Gastrocnemius medialis (tissue), 4 donors: ENCODE data around the gene SPON2. TPM values are rescaled to one million over a fixed set of nuclear protein-coding genes. Genes with fewer than 3 reads are reported as not detected.

ENCODE experiments used
- ATAC-seq, 2 donors: fragments of 150-250 bp; one replicate each; pipeline ENCODE4 v1.9.1; 2016
- DNase-seq, 2 donors: peaks; one replicate each; pipeline ENCODE4 v3.0.0-alpha.2; 2019
- H3K27ac ChIP-seq, 4 donors: fragments of 200-600 bp; sonication (generic); 1 replicate in 1 of 4; 2 replicates in 3 of 4; pipeline ENCODE4 v1.5.1; 2016 to 2018; ENCODE audit warnings: mild to moderate bottlenecking in 2 of 4, moderate library complexity in 1 of 4
- H3K27me3 ChIP-seq, 3 donors: fragments of 200-600 bp; sonication (generic) in 2 of 3; 1 replicate in 1 of 3; 2 replicates in 2 of 3; pipeline versions ENCODE4 v1.5.1 to v1.6.0; 2016 to 2019; ENCODE audit warnings: mild to moderate bottlenecking in 1 of 3, moderate library complexity in 1 of 3
- H3K36me3 ChIP-seq, 2 donors: fragments of 200-600 bp; sonication (generic) in 1 of 2; one replicate each; pipeline ENCODE4 v1.5.1; 2017 to 2018
- H3K4me1 ChIP-seq, 2 donors: fragments of 200-600 bp; sonication (generic) in 1 of 2; one replicate each; pipeline ENCODE4 v1.5.1; 2016 to 2017; ENCODE audit warnings: mild to moderate bottlenecking in 2 of 2
- H3K4me3 ChIP-seq, 4 donors: fragments of 200-600 bp; sonication (generic) in 3 of 4; 1 replicate in 1 of 4; 2 replicates in 3 of 4; pipeline ENCODE4 v1.5.1; 2016 to 2019; ENCODE audit warnings: mild to moderate bottlenecking in 2 of 4
- H3K9me3 ChIP-seq, 3 donors: fragments of 200-600 bp; sonication (generic) in 2 of 3; 1 replicate in 1 of 3; 2 replicates in 2 of 3; pipeline ENCODE4 v1.5.1; 2016 to 2019
- POLR2A ChIP-seq, 2 donors: fragments of 450-650 bp; IDR thresholded peaks; one replicate each; pipeline ENCODE4 v1.6.1; 2017; ENCODE audit warnings: antibody characterized with exemption in 2 of 2, mild to moderate bottlenecking in 2 of 2, moderate library complexity in 2 of 2
- in situ Hi-C, 4 donors: fragments of 200-750 bp; cut with MboI; loops; one replicate each; pipeline versions ENCODE4 v1.15.0 to v1.8.0; 2017; ENCODE audit warnings: low sequenced_read_pairs in 4 of 4
- intact Hi-C: fragments of 100-400 bp; cut with DNase I; formaldehyde crosslinking; loops from one replicate; pipeline ENCODE4 v1.15.1; 2023; ENCODE audit warnings: low total_unique reads
- total RNA-seq, 4 donors: library from RNA; depleted of rRNA; stranded (reverse); fragments of >200 nt; gene quantifications; one replicate each; pipeline versions ENCODE4 v1.1.0 to v1.2.3, GENCODE V29; 2016
- TF ChIP-seq, protein P1 (sequence below), 5 experiments: fragments of 450-650 bp in 3 of 5; fragments of 200-600 bp in 2 of 5; sonication (generic) in 2 of 5; IDR thresholded peaks in 4 of 5; conservative IDR thresholded peaks in 1 of 5; 1 replicate in 4 of 5; 2 replicates in 1 of 5; pipeline ENCODE4 v1.5.1; 2016 to 2019; ENCODE audit warnings: antibody characterized with exemption in 5 of 5, mild to moderate bottlenecking in 3 of 5, moderate library complexity in 3 of 5

Gene SPON2
- total RNA-seq, 4 donors from 2014 or later, result 5.0 to 8.9 (median 5.2) TPM

DNA sequence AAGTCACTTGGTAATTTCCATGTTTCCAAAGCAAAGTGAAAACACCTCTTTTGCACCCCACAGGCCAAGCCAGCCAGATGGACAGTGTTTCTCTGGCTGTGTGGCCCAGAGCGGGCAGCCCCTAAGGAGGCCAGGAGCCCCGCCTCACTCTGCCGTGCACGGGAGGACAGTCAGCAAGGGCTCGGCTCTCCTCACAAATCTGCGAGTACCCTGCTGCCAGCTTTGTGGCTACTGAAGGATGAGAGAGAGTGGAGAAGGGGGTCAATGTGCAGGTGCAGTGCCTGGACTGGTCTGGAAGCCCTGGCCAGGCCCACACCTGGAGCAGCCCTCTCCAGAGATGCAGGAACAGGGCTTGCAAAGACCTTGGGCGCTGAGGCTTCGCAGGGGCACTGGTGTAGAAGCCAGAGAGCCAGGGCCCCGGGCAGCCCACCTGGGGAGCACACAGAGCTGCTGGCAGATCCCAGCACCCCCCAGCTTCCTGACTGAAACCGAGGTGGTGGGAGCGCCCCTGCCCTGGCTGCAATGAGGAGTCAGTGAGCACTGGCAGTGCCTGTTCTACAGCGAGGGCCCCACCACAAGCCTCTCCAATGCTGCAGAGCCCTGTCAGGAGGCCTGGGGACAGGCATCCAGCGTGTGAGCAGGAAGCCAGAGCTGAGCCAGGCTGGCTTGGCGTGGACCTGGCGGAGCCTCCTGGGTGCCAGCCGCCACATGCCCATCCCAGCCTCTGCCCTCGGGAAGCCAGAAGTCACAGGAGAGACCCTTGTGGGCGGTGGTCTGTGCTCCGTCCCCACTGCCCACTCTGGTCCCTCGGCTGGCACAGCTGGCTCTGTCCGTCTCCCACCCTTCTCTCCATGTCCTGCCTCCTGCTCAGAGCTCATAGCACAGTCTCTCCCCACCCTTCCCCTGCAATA lies 3.9 kb downstream of the SPON2 start:
- TF ChIP-seq, protein P1, sequence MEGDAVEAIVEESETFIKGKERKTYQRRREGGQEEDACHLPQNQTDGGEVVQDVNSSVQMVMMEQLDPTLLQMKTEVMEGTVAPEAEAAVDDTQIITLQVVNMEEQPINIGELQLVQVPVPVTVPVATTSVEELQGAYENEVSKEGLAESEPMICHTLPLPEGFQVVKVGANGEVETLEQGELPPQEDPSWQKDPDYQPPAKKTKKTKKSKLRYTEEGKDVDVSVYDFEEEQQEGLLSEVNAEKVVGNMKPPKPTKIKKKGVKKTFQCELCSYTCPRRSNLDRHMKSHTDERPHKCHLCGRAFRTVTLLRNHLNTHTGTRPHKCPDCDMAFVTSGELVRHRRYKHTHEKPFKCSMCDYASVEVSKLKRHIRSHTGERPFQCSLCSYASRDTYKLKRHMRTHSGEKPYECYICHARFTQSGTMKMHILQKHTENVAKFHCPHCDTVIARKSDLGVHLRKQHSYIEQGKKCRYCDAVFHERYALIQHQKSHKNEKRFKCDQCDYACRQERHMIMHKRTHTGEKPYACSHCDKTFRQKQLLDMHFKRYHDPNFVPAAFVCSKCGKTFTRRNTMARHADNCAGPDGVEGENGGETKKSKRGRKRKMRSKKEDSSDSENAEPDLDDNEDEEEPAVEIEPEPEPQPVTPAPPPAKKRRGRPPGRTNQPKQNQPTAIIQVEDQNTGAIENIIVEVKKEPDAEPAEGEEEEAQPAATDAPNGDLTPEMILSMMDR (IDR thresholded peaks at IDR 0.05 in 4 of 5, conservative IDR thresholded peaks at IDR 0.05 in 1 of 5), result no peak
- Histone ChIP-seq H3K9me3 (no peaks in the 10 kb centered on the region), H3K4me3 (no peak overlapping the region), H3K36me3 (no peaks in the 10 kb centered on the region), H3K4me1 (peaks cover 20 to 26% of the 10 kb centered on the region in 2 donors), H3K27ac (no peak overlapping the region), H3K27me3 (peaks cover 4 to 21% (median 9%) of the 10 kb centered on the region in 3 donors)
- in situ Hi-C loops, result loop anchor here in 1 of 4 donors (10.0 kb wide), 1 partner anchor 96 kb away; no protein-coding TSS in a partner anchor
- ATAC-seq, result no peak
- intact Hi-C loops, result no loop called here
- DNase-seq, result no peak

DNA sequence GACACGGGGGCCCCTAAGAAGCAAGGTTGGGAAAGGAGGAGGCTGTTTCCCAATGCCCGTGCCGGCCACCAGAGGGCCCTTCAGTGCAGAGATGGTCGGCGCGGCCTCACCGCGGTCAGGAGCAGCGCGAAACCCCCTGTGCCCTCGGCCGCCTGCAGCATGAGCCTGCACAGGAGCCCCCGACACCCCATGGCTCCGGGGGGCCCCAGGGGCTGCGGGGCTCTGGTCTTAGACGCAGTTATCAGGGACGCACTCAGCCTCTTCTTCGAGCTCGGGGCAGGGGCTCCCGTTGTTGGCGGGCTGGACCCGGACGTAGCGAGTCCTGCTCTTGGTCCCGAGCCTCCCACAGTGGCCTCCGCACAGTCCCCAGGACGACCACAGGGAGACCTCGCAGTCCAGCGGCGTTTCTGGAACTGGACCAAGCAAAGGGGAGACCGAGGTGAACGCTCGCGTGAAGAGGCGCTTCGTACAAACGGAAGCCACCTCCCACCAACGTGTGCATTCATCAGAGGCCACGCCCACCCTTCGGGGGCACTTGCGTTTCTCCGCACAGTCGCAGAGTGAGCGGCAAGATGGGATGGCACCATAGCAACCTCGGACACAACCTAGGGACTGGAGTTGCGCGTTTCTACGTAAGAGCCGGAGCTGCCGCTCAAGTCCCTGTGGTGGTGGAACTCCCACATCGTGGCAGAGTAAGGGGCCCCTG lies 5.0 kb downstream of the SPON2 start:
- H3K4me1 ChIP-seq, result peaks cover 12 to 17% of the 10 kb centered on the region in 2 donors
- in situ Hi-C loops, result loop anchor here in 1 of 4 donors (10.0 kb wide), 1 partner anchor 97 kb away; no protein-coding TSS in a partner anchor

DNA sequence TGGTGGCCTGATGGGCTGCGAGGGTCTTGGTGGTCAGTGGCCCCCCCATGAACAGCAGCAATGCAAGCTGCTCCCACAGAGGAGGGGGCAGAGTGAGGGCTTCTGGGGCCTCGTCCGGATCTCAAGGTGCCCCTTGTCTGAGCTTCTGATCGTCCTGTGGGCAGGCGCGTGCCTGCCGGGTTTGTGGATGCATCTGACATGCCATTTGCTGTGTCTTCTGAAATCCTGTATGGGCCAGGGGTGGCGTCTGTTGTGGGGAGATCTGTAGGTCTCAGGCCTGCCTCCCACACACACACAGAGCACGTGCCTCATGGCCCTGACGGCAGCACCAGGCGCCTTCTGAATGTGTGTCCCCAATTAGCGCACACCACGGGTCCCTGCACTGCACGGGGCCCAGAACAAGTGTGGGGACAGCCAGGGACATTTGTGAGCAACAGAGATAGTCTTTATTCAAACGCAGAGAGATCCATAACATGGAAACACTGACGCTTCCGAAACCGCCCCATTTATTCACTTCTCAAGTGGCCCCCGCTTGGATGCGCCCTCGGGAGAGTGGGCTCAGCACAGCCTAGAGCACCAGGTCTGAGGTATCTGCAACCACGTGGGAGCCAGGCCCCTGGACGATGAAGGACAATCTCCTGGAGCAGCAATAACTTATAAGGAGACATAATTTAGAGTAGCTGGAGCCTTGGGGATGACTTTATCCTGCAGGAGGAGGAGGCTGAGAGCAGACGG lies 5.7 kb downstream of the SPON2 start:
- peak in 1 of 2 donors; percentile 12 for ATAC-seq
- Histone ChIP-seq H3K9me3 (no peaks in the 10 kb centered on the region), H3K4me1 (peaks cover 5 to 10% of the 10 kb centered on the region in 2 donors), H3K27me3 (peaks cover 4 to 14% (median 4%) of the 10 kb centered on the region in 3 donors), H3K36me3 (no peaks in the 10 kb centered on the region), H3K27ac (no peak overlapping the region), H3K4me3 (peak overlapping the region in 2 of 4 donors; percentile 62 to 63)
- in situ Hi-C loops, result loop anchor here in 1 of 4 donors (10.0 kb wide), 1 partner anchor 98 kb away; no protein-coding TSS in a partner anchor
- no peak for TF ChIP-seq POLR2A (IDR thresholded peaks at IDR 0.05)
- TF ChIP-seq, protein P1 (IDR thresholded peaks at IDR 0.05 in 4 of 5, conservative IDR thresholded peaks at IDR 0.05 in 1 of 5), result no peak
- DNase-seq, result no peak
- intact Hi-C loops, result loop anchor here (1.0 to 2.0 kb wide), 3 partner anchors 44 to 102 kb away; no protein-coding TSS in a partner anchor

More for the DNA sequence above, 5.0 kb downstream of the SPON2 start:
- peak; percentile 52 to 70 for DNase-seq
- ATAC-seq, result peak; percentile 78 to 82
- H3K27ac ChIP-seq, result peak overlapping the region in 1 of 4 donors; percentile 16
- no peaks in the 10 kb centered on the region for H3K9me3 ChIP-seq
- H3K27me3 ChIP-seq, result peaks cover 4 to 21% (median 9%) of the 10 kb centered on the region in 3 donors
- no peak for TF ChIP-seq POLR2A (IDR thresholded peaks at IDR 0.05)
- TF ChIP-seq, protein P1 (IDR thresholded peaks at IDR 0.05 in 4 of 5, conservative IDR thresholded peaks at IDR 0.05 in 1 of 5), result peak; percentile 90 to 94 (median 93)
- intact Hi-C loops, result loop anchor here (1.0 to 2.0 kb wide), 3 partner anchors 43 to 101 kb away; no protein-coding TSS in a partner anchor
- no peaks in the 10 kb centered on the region for H3K36me3 ChIP-seq
- peak overlapping the region; percentile 53 to 74 (median 62) for H3K4me3 ChIP-seq

DNA sequence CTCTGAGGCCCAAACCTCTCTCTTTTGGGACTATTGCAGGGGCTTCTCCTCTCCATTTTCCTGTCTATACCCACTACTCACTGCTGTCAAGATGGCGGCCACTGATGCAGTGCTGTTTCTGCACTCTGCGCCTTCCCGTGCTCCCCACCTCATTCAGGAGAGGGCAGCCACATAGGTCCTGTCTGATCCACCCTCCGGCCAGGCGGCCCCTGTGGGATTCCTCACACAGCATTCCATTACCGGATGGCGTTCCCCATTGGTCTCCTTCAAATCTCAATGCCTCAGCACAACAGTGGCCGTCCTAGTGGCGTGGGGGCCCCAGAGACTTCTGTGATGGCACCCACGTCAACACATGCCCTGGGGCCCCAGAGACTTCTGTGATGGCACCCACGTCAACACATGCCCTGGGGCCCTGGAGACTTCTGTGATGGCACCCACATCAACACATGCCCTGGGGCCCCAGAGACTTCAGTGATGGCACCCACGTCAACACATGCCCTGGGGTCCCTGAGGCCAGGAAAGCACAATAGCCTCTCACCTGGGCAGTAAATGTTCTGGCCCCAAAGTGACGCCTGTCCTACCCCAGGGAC lies 7.3 kb downstream of the SPON2 start:
- intact Hi-C loops, result no loop called here
- DNase-seq (no peak), ATAC-seq (no peak)
- H3K9me3 ChIP-seq, result no peaks in the 10 kb centered on the region
- in situ Hi-C loops, result loop anchor here in 1 of 4 donors (10.0 kb wide), 1 partner anchor 100 kb away; no protein-coding TSS in a partner anchor
- peaks cover 4 to 6% of the 10 kb centered on the region in 2 donors for H3K4me1 ChIP-seq
- H3K36me3 ChIP-seq, result no peaks in the 10 kb centered on the region
- H3K27ac ChIP-seq, result no peak overlapping the region
- no peak overlapping the region for H3K4me3 ChIP-seq
- no peak for TF ChIP-seq POLR2A (IDR thresholded peaks at IDR 0.05)
- TF ChIP-seq, protein P1 (IDR thresholded peaks at IDR 0.05 in 4 of 5, conservative IDR thresholded peaks at IDR 0.05 in 1 of 5), result no peak
- peaks cover 0 to under 1% (median 0%) of the 10 kb centered on the region in 3 donors for H3K27me3 ChIP-seq
